ENCODE data around the gene SEL1L2.

DNA sequence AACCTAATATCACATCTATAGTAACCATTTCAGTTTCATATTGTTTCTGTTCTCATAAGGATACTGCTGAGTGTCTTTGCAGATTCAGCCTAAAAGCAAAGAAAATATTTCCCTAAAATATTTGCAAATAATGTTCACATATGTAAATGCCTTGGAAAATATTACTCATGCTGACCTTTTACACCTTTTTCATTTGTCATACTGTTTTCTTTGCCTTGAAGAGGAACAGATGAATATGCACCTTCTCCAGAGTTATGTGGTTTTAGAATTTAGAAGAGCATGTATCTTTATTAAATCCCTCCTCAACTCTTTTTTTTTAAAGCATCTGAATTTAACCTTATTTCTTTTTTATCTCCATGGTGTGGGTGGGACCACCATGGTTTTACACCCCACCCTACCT lies 173.1 kb downstream of the SEL1L2 start:
- TF ChIP-seq, protein P1, sequence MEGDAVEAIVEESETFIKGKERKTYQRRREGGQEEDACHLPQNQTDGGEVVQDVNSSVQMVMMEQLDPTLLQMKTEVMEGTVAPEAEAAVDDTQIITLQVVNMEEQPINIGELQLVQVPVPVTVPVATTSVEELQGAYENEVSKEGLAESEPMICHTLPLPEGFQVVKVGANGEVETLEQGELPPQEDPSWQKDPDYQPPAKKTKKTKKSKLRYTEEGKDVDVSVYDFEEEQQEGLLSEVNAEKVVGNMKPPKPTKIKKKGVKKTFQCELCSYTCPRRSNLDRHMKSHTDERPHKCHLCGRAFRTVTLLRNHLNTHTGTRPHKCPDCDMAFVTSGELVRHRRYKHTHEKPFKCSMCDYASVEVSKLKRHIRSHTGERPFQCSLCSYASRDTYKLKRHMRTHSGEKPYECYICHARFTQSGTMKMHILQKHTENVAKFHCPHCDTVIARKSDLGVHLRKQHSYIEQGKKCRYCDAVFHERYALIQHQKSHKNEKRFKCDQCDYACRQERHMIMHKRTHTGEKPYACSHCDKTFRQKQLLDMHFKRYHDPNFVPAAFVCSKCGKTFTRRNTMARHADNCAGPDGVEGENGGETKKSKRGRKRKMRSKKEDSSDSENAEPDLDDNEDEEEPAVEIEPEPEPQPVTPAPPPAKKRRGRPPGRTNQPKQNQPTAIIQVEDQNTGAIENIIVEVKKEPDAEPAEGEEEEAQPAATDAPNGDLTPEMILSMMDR (conservative IDR thresholded peaks at IDR 0.05 in 1 of 2, IDR thresholded peaks at IDR 0.05 in 1 of 2; ENCODE audit: extremely low read depth in 1 of 2, insufficient read depth in 1 of 2, low read depth in 1 of 2, low read length in 2 of 2) = no peak
- TF ChIP-seq EZH2 (IDR thresholded peaks at IDR 0.05; ENCODE audit: borderline replicate concordance, low read length) = no peak
